GF-D8 (cell line): ENCODE results near the gene DLX5.

Experiments used
- DNase-seq: peaks from one replicate; lab custom pipeline; 2025; lab: John Stamatoyannopoulos, UW

DLX5 gene

DNA sequence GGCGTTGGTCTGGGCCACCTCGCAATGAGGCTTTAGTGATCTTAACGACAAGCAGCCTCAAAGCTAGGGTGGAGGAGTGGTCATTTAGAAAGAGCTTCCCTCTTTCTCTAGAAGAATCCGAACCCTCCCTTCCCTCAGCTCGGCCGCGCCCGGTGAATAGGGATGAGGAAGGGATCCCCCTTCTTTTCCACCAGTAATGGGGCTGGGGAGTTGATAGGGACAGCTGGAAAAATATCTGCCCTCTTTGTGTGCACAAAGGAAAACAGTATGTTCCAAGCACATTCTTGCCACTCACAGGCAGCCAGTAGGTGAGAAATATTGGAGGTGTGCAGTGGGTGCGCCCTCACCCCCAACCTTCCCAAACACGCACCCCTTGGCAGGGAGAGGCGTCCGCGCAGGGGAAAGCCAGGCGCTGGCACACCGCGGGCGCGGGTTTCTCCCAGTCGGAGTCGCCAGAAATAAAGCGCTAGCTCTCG lies 6.5 kb downstream of the DLX5 start:
- no peak for DNase-seq

GRCh38 chr7:97017192-97018125 lies 7.2 kb downstream of the DLX5 start:
- DNase-seq, result no peak

GRCh38 chr7:97016381-97017191 lies 8.0 kb downstream of the DLX5 start:
- no peak for DNase-seq

DNA sequence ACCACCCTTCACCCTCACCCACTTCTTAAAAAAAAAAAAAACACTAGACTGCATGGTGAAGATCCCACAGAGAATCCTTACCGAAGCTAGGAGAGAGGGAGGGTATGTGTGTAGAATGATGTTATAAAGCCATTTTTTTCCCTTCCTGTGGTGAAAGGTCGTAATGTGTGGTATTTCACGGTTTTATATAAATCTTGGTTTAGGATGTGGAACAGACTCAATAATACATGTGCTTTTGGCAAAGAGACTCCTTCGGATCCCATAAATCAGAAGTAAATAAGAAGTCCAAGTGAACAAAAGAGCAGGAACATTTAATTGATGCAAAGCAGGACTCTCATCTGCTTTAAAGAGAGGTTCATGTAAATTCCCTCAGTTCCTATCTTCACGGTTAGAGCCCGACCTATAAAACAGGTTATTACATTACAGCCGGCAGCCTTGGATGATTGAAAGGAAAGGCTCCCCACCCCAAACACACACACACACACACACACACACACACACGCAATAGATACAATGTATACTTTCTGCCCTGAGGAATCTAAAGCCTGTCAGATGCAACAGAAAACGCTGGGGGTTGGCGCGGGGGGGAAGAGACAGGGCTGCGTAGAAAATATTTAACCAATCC lies 8.8 kb downstream of the DLX5 start:
- DNase-seq, result no peak

DNA sequence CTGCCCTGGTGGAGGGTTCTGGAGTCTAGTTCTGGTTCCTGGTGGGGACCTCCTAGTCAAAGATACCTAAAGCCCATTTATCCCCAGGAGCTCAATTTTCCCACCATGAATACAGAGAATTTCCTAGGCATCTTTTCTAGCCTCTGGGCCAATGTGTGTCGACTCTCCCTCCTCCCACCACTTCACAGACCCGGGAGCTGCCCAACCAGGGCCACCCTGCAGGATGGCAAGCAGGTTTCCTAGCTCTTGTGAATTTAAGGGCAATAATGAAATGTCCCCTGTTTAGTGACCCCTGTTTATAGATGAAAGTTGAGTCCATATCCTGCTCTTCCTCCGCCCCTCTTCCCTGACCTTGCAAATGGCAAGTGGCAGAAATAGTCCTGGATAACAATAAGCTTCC lies 9.4 kb downstream of the DLX5 start:
- DNase-seq, result no peak

DNA sequence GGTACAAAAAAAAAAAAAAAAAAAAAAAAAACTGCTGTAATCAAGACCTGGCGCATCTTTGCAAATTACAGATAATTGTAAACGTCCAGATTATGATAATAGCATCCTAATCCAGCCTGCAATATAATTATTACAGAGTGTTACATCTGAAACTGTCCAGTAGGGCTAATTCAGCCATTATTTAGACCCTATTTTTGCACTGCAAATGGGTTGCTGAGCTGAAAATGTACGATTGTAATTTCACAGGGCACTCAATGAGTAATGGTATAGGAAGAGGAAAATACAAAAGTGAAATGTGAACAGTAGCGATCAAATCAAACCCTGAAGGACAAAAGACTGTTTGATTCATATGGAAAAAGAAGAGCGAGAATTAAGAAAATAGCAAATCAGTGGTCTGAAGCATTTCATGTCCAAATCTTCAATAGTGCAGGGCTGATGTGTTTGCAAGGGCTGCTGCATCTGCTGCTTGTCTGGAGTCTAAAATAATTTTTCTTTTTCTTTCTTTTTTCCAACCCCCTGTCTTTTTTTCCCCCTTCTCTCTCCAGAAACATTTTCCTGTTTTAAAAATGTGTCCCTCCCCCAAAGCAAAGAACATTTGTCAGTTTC lies 10.4 kb downstream of the DLX5 start:
- DNase-seq, result no peak

DNA sequence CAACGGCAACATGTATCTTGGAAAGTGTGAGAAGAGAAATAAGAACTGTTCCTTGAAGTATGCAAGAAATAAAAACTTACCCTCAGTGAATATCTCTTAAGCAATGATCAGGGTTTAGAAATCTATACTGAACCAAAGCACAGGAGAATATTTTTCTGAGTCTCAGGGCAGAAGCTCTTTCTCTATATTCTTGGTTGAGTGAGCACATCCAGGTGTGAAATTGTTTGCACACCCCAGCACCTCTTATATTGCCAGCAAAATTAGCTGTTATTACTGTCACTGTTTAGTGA lies 10.8 kb downstream of the DLX5 start:
- no peak for DNase-seq

DNA sequence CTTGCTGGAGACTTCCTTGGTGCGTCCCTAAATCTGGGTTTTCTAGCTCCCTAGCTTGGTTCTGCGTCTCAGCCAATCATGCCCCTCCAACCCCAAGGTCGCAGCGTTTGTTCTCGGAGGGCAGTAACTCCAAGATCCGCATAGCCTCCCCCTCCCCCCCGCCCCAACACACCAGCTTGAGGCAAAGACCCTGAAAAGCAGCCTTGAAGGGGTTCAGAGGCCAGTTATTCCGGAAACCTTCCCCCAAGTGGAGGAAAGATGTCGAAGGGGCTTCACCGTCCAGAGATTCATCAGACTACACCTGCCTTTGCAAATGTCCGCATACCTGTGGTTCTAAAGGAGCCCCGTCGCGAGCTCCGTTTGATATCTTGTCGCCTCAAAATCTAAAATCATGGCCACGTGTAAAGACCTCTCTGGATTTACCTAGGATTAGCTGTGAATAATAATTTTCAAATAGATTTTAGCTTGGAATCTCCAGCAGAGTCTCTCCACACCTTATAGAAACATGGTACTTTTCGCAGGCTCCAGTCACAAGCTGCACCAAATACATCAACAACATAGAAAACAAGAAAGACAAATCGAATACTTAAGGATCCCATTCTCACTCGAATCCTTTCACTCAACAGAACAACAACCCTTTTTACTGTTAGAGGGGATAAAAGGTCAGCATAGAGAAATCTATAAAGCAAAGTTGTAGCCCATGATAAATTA lies 11.3 kb downstream of the DLX5 start:
- no peak for DNase-seq

GRCh38 chr7:97012365-97013133 lies 12.1 kb downstream of the DLX5 start:
- no peak for DNase-seq

DNA sequence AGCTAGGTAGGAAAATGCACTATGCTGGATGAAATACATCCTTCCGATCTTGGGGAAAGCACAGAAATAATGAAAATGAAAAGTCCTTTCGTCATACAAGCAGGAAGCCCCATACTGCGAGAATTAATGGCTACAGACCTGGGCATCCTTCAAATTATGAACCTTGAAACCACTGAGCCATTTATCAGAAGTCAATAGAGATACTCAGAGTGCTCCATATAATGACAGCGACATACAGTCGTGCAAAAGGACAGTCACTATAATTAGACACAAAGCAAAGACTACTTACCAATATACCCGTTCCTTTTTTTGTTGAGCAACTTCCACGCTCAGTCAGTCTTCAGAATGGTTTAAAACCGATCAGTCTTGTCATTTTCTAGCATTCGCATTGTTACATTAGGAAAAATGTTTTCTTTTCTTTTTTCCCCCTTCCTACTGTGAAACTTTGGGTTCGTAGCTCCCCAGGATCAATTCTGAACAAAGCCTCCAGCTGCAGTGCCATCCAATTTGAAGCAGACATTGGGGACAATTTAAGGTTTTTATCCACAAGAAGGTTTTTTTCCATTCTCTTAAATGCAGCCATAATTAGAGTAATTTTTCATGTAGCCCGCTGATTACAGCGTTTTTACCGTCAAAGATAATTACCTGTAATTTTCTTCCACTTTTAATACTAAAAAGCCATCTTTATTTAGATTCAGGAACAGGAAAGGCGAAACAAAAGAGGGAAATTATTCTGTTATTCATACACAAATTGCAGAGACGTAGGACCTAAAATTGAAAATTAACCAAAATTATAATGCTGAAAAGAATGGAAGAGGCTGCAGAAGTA lies 12.9 kb downstream of the DLX5 start:
- DNase-seq, result no peak

GRCh38 chr7:97011104-97011503 lies 13.5 kb downstream of the DLX5 start:
- DNase-seq, result no peak

- no peak for DNase-seq
These were observed 14.6 kb downstream of the DLX5 start for GRCh38 chr7:97009753-97010732.

DNA sequence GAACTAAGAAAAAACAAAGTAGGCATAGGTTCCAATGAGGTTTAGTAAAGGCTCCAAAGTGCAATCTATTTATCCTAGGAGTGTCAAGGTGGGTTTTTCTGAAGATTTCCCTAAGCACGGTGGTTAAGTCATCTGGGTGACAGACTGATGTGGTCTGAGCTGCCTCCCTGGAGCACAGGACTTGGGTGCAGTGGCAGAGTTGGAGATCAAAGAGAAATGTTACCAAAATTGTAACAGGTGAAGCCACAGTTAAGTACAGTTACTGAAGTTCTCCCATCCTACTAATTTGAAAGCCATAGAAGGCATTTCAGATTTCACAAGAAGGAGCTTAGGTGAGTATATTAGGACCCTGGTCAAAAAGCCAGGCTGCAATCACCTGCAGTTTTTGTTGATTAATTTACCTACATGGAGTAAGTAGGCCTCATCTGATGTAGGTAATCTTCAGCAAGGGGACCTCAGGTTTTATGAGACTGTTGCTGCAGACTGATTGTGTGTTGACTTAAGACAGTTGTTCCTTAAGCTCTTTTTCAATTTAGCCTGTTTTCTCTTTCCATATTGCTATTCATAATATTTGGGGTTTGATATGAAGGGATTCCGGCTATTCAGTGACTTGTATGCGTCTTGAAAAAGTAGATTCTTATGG lies 16.2 kb downstream of the DLX5 start:
- no peak for DNase-seq

DNA sequence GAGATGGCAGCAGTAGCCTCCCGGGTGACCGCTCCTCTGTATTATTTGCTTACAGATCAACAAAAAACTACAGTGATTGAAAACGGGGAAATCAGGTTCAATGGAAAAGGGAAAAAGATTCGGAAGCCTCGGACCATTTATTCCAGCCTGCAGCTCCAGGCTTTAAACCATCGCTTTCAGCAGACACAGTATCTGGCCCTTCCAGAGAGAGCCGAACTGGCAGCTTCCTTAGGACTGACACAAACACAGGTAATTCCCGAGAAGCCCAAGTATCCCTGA lies 17.1 kb downstream of the DLX5 start:
- DNase-seq, result no peak

GRCh38 chr7:97006816-97007582 lies 17.6 kb downstream of the DLX5 start:
- no peak for DNase-seq

GRCh38 chr7:97006055-97006815 lies 18.4 kb downstream of the DLX5 start:
- no peak for DNase-seq
